ENCODE data around the gene UMPS.

The UMPS gene

GRCh38 chr3:124764746-124765145 lies 34.5 kb downstream of the UMPS start:
- no peak overlapping the region for H3K27ac ChIP-seq (ENCODE audit: low read length)
- H3K9ac ChIP-seq (ENCODE audit: low read length) = no peak overlapping the region
- H3F3A ChIP-seq (ENCODE audit: insufficient read depth, low read length) = no peaks in the 10 kb centered on the region
- no peak overlapping the region for H3K4me2 ChIP-seq (ENCODE audit: low read depth, low read length)
- H2AFZ ChIP-seq (ENCODE audit: low read length) = no peak overlapping the region
- no peaks in the 10 kb centered on the region for H3K9me3 ChIP-seq (replicated peaks; ENCODE audit: insufficient read depth, low read length)
- no peak overlapping the region for H3K4me3 ChIP-seq (ENCODE audit: low read length)
- H3K36me3 ChIP-seq (replicated peaks; ENCODE audit: insufficient read depth, low read length) = no peaks in the 10 kb centered on the region
- no peak for TF ChIP-seq EZH2phosphoT487 (IDR thresholded peaks at IDR 0.05; ENCODE audit: low read length)
- TF ChIP-seq CTCF (IDR thresholded peaks at IDR 0.05; ENCODE audit: low read length) = no peak
- no peak for TF ChIP-seq EZH2 (optimal IDR thresholded peaks at IDR 0.05; ENCODE audit: low read depth, low read length)
- H3K27me3 ChIP-seq (replicated peaks; ENCODE audit: insufficient read depth, low read length) = no peaks in the 10 kb centered on the region
- H3K4me1 ChIP-seq (ENCODE audit: low read length) = peaks cover 15% of the 10 kb centered on the region
- DNase-seq = no peak
- no peaks in the 10 kb centered on the region for H3K79me2 ChIP-seq (ENCODE audit: low read length)
- no peaks in the 10 kb centered on the region for H4K20me1 ChIP-seq (ENCODE audit: insufficient read depth, low read length)
- no peaks in the 10 kb centered on the region for H3K9me2 ChIP-seq (replicated peaks; ENCODE audit: insufficient read depth, low read length)

- Histone ChIP-seq H3K9ac (ENCODE audit: low read length) (no peak overlapping the region), H4K20me1 (ENCODE audit: insufficient read depth, low read length) (no peaks in the 10 kb centered on the region), H3K79me2 (ENCODE audit: low read length) (no peaks in the 10 kb centered on the region), H3K4me2 (ENCODE audit: low read depth, low read length) (no peak overlapping the region), H3K36me3 (replicated peaks; ENCODE audit: insufficient read depth, low read length) (no peaks in the 10 kb centered on the region), H3K9me3 (replicated peaks; ENCODE audit: insufficient read depth, low read length) (no peaks in the 10 kb centered on the region), H3K4me3 (ENCODE audit: low read length) (no peak overlapping the region), H3K9me2 (replicated peaks; ENCODE audit: insufficient read depth, low read length) (no peaks in the 10 kb centered on the region), H2AFZ (ENCODE audit: low read length) (no peak overlapping the region), H3K27me3 (replicated peaks; ENCODE audit: insufficient read depth, low read length) (no peaks in the 10 kb centered on the region), H3K4me1 (ENCODE audit: low read length) (peaks cover 21% of the 10 kb centered on the region), H3K27ac (ENCODE audit: low read length) (no peak overlapping the region), H3F3A (ENCODE audit: insufficient read depth, low read length) (0 out of 2 replicates have a peak, but pooled peaks cover under 1% of the 10 kb centered on the region)
- no peak for DNase-seq
- no peak for TF ChIP-seq CTCF (IDR thresholded peaks at IDR 0.05; ENCODE audit: low read length)
- no peak for TF ChIP-seq EZH2phosphoT487 (IDR thresholded peaks at IDR 0.05; ENCODE audit: low read length)
- no peak for TF ChIP-seq EZH2 (optimal IDR thresholded peaks at IDR 0.05; ENCODE audit: low read depth, low read length)
These were observed 35.1 kb downstream of the UMPS start for GRCh38 chr3:124765197-124765840.

GRCh38 chr3:124766113-124767095 lies 36.2 kb downstream of the UMPS start:
- Histone ChIP-seq H4K20me1 (ENCODE audit: insufficient read depth, low read length) (no peaks in the 10 kb centered on the region), H3K27me3 (replicated peaks; ENCODE audit: insufficient read depth, low read length) (no peaks in the 10 kb centered on the region), H3K36me3 (replicated peaks; ENCODE audit: insufficient read depth, low read length) (no peaks in the 10 kb centered on the region), H2AFZ (ENCODE audit: low read length) (no peak overlapping the region), H3F3A (ENCODE audit: insufficient read depth, low read length) (peaks cover 9% of the 10 kb centered on the region), H3K4me2 (ENCODE audit: low read depth, low read length) (no peak overlapping the region), H3K27ac (ENCODE audit: low read length) (no peak overlapping the region), H3K4me3 (ENCODE audit: low read length) (no peak overlapping the region), H3K4me1 (ENCODE audit: low read length) (peaks cover 31% of the 10 kb centered on the region), H3K9ac (ENCODE audit: low read length) (no peak overlapping the region), H3K79me2 (ENCODE audit: low read length) (no peaks in the 10 kb centered on the region), H3K9me3 (replicated peaks; ENCODE audit: insufficient read depth, low read length) (no peaks in the 10 kb centered on the region), H3K9me2 (replicated peaks; ENCODE audit: insufficient read depth, low read length) (no peaks in the 10 kb centered on the region)
- DNase-seq = no peak
- TF ChIP-seq EZH2phosphoT487 (IDR thresholded peaks at IDR 0.05; ENCODE audit: low read length) = no peak
- TF ChIP-seq CTCF (IDR thresholded peaks at IDR 0.05; ENCODE audit: low read length) = no peak
- no peak for TF ChIP-seq EZH2 (optimal IDR thresholded peaks at IDR 0.05; ENCODE audit: low read depth, low read length)

All from MM.1S (cell line).